ENCODE results near the gene PCGF1.

PCGF1 gene

DNA sequence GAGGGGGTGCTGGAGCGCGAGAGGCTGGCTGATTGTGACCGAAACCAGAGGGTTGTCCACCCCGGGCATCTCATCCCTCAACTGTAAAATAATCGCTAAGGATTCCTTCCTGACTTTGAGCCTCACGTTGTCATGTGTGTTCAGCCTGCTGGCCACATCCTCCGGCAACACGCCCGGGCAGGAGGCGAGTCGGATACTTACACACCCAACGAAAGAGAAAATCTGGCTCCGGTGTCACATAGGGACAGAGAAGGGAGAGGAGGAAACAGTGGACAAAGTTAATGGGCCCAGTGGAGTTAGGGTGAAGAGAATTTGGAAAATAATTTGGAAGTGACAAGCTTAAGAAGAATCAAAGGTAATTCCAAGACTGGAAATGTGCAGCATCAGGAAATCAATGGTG lies 9.2 kb upstream of the PCGF1 start:
- H3K4me3 ChIP-seq (ENCODE audit: low read length), result no peak overlapping the region
- no peaks in the 10 kb centered on the region for H3K9me3 ChIP-seq (ENCODE audit: control insufficient read depth, insufficient read depth, low read length)
- no peaks in the 10 kb centered on the region for H3K9me2 ChIP-seq (replicated peaks; ENCODE audit: control insufficient read depth, low read length)
- H3K36me3 ChIP-seq (ENCODE audit: control insufficient read depth, low read length), result no peaks in the 10 kb centered on the region
- H3K27ac ChIP-seq (ENCODE audit: low read depth, low read length), result no peak overlapping the region
- no peaks in the 10 kb centered on the region for H3K79me2 ChIP-seq (ENCODE audit: control insufficient read depth, low read length)
- TF ChIP-seq, protein P1, sequence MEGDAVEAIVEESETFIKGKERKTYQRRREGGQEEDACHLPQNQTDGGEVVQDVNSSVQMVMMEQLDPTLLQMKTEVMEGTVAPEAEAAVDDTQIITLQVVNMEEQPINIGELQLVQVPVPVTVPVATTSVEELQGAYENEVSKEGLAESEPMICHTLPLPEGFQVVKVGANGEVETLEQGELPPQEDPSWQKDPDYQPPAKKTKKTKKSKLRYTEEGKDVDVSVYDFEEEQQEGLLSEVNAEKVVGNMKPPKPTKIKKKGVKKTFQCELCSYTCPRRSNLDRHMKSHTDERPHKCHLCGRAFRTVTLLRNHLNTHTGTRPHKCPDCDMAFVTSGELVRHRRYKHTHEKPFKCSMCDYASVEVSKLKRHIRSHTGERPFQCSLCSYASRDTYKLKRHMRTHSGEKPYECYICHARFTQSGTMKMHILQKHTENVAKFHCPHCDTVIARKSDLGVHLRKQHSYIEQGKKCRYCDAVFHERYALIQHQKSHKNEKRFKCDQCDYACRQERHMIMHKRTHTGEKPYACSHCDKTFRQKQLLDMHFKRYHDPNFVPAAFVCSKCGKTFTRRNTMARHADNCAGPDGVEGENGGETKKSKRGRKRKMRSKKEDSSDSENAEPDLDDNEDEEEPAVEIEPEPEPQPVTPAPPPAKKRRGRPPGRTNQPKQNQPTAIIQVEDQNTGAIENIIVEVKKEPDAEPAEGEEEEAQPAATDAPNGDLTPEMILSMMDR (IDR thresholded peaks at IDR 0.05; ENCODE audit: low read depth, low read length, poor library complexity, severe bottlenecking), result no peak
- no peak for TF ChIP-seq EZH2phosphoT487 (IDR thresholded peaks at IDR 0.05; ENCODE audit: borderline replicate concordance, low read length)
- peaks cover 11% of the 10 kb centered on the region; the same call in 1 of the 2 replicates for H3K4me1 ChIP-seq (ENCODE audit: control insufficient read depth, low read length)
- no peaks in the 10 kb centered on the region for H3F3A ChIP-seq (ENCODE audit: control insufficient read depth, insufficient read depth)
- H3K4me2 ChIP-seq (ENCODE audit: low read length), result no peak overlapping the region
- H3K27me3 ChIP-seq (ENCODE audit: control insufficient read depth, low read length), result peaks cover 45% of the 10 kb centered on the region
- no peaks in the 10 kb centered on the region for H4K20me1 ChIP-seq (ENCODE audit: control insufficient read depth, insufficient read depth, low read depth, low read length)

DNA sequence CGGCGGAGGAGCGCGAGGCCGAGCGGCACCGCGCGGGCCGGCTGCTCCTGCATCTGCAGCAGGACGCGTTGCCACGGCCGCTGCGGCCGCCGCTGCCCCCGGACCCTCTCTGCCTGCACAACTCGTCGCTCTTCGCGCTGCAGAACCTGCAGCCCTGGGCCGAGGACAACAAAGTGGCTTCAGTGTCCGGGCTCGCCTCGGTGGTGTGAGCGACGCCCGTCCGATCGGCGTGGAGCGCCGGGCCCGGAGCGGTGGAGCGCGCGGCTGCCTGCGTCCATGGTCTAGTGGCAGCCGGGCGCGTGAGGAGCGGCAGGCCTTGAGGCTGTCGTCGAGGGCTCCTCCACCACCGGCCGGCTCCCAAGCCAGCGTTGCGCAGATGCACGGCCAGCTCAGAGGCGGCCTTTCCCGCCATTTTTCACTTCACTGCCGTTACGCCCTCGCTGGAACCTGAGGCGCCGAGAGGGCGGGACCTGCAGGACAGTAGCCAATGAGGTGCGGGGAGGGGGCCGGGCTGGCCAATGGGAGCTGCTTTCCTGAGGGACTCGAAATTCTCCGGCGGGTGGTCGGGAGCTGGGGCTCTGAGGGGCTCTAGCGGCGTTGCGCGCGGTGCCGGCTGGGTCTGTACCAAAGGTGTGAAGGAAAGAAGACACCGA lies 8.6 kb upstream of the PCGF1 start:
- no peak for TF ChIP-seq EZH2phosphoT487 (IDR thresholded peaks at IDR 0.05; ENCODE audit: borderline replicate concordance, low read length)
- TF ChIP-seq, protein P1 (IDR thresholded peaks at IDR 0.05; ENCODE audit: low read depth, low read length, poor library complexity, severe bottlenecking), result no peak
- no peaks in the 10 kb centered on the region for H3K9me3 ChIP-seq (ENCODE audit: control insufficient read depth, insufficient read depth, low read length)
- H3K4me2 ChIP-seq (ENCODE audit: low read length), result no peak overlapping the region
- H4K20me1 ChIP-seq (ENCODE audit: control insufficient read depth, insufficient read depth, low read depth, low read length), result no peaks in the 10 kb centered on the region
- H3K4me1 ChIP-seq (ENCODE audit: control insufficient read depth, low read length), result peaks cover 11% of the 10 kb centered on the region; the same call in 1 of the 2 replicates
- H3K4me3 ChIP-seq (ENCODE audit: low read length), result no peak overlapping the region
- no peak overlapping the region for H3K27ac ChIP-seq (ENCODE audit: low read depth, low read length)
- no peaks in the 10 kb centered on the region for H3K9me2 ChIP-seq (replicated peaks; ENCODE audit: control insufficient read depth, low read length)
- H3K27me3 ChIP-seq (ENCODE audit: control insufficient read depth, low read length), result peaks cover 50% of the 10 kb centered on the region
- no peaks in the 10 kb centered on the region for H3K79me2 ChIP-seq (ENCODE audit: control insufficient read depth, low read length)
- no peaks in the 10 kb centered on the region for H3K36me3 ChIP-seq (ENCODE audit: control insufficient read depth, low read length)
- H3F3A ChIP-seq (ENCODE audit: control insufficient read depth, insufficient read depth), result no peaks in the 10 kb centered on the region

DNA sequence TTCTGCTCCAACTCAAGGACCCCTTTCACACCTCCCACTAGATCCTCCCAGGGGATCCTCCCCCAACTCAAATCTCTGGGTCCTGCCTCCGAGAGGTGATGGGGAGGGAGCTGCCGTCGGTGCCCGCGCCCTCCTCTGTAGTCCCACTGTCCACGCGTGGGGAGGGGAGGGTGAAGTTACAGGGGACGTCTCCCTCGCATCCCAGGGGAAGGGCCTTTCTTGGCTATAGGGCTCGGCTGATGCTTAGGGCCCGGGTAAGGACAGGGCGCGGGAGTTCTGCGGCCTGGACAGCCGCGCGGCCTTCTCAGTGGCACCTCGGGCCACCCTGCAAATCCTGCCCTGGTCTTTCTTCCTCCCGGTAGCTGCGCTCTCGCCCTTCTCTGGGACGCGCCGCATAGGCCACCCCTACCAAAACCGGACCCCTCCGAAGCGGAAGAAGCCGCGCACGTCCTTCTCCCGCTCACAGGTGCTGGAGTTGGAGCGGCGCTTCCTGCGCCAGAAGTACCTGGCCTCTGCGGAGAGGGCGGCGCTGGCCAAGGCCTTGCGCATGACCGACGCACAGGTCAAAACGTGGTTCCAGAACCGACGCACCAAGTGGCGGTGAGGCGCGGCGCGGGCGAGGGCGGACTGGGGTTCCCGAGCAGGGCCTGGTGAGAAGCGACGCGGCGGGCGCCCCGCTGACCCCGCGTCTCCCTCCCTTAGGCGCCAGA lies 7.9 kb upstream of the PCGF1 start:
- no peaks in the 10 kb centered on the region for H3K36me3 ChIP-seq (ENCODE audit: control insufficient read depth, low read length)
- peaks cover 52% of the 10 kb centered on the region for H3K27me3 ChIP-seq (ENCODE audit: control insufficient read depth, low read length)
- no peaks in the 10 kb centered on the region for H3K79me2 ChIP-seq (ENCODE audit: control insufficient read depth, low read length)
- H3K9me2 ChIP-seq (replicated peaks; ENCODE audit: control insufficient read depth, low read length), result no peaks in the 10 kb centered on the region
- no peaks in the 10 kb centered on the region for H4K20me1 ChIP-seq (ENCODE audit: control insufficient read depth, insufficient read depth, low read depth, low read length)
- peaks cover 11% of the 10 kb centered on the region; the same call in 1 of the 2 replicates for H3K4me1 ChIP-seq (ENCODE audit: control insufficient read depth, low read length)
- H3K27ac ChIP-seq (ENCODE audit: low read depth, low read length), result no peak overlapping the region
- no peaks in the 10 kb centered on the region for H3K9me3 ChIP-seq (ENCODE audit: control insufficient read depth, insufficient read depth, low read length)
- no peaks in the 10 kb centered on the region for H3F3A ChIP-seq (ENCODE audit: control insufficient read depth, insufficient read depth)
- no peak overlapping the region for H3K4me3 ChIP-seq (ENCODE audit: low read length)
- TF ChIP-seq, protein P1 (IDR thresholded peaks at IDR 0.05; ENCODE audit: low read depth, low read length, poor library complexity, severe bottlenecking), result no peak
- no peak for TF ChIP-seq EZH2phosphoT487 (IDR thresholded peaks at IDR 0.05; ENCODE audit: borderline replicate concordance, low read length)
- H3K4me2 ChIP-seq (ENCODE audit: low read length), result no peak overlapping the region
